ENCODE data around the gene CLN6.

- TF ChIP-seq CTCF (IDR thresholded peaks at IDR 0.05) (no peak), POLR2A (IDR thresholded peaks at IDR 0.05) (no peak)
Measured at GRCh38 chr15:68208136-68208535, 21.4 kb downstream of the CLN6 start.
